ENCODE results near the gene AGMAT.

DNA sequence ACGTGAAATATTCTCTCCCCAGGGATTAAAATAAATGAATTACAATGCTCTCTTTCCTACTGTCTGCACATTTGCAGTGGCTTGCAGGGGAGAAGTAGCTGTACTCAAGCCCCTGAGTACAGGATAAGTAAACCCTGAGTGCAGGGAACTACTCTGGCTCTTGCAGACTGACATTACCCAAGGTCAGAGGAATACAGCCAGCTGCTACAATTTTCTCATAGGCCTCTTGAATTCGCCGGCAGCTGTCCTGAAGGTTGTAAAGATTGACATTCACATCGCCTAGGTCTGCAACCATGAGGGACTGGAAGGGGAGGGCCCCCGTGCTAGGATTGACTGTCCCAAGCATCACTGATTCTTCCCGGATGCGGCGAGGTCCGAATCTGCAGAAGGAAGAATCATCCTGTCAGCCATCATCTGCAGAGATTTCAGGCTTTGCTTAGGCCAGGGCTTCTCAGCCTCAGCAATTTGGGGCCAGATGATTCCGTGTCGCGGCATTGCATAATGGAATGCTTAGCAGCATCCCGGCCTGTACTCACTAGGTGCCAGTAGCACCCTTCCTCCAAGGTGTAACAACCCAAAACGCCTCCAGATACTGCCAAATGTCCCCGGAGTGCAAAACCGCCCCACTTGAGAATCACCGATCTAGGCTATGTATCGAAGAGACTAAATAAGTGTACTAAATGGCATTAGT lies 1.7 kb downstream of the AGMAT start:
- TF ChIP-seq POLR2A (IDR thresholded peaks at IDR 0.05; ENCODE audit: low read length) (no peak), ZFP36 (IDR thresholded peaks at IDR 0.05; ENCODE audit: borderline replicate concordance, partially characterized antibody) (no peak), EP300 (IDR thresholded peaks at IDR 0.05) (no peak)
- TF ChIP-seq, protein P1, sequence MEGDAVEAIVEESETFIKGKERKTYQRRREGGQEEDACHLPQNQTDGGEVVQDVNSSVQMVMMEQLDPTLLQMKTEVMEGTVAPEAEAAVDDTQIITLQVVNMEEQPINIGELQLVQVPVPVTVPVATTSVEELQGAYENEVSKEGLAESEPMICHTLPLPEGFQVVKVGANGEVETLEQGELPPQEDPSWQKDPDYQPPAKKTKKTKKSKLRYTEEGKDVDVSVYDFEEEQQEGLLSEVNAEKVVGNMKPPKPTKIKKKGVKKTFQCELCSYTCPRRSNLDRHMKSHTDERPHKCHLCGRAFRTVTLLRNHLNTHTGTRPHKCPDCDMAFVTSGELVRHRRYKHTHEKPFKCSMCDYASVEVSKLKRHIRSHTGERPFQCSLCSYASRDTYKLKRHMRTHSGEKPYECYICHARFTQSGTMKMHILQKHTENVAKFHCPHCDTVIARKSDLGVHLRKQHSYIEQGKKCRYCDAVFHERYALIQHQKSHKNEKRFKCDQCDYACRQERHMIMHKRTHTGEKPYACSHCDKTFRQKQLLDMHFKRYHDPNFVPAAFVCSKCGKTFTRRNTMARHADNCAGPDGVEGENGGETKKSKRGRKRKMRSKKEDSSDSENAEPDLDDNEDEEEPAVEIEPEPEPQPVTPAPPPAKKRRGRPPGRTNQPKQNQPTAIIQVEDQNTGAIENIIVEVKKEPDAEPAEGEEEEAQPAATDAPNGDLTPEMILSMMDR (IDR thresholded peaks at IDR 0.05), result no peak
